ENCODE measurements around the gene ZNF213.

The ZNF213 gene

DNA sequence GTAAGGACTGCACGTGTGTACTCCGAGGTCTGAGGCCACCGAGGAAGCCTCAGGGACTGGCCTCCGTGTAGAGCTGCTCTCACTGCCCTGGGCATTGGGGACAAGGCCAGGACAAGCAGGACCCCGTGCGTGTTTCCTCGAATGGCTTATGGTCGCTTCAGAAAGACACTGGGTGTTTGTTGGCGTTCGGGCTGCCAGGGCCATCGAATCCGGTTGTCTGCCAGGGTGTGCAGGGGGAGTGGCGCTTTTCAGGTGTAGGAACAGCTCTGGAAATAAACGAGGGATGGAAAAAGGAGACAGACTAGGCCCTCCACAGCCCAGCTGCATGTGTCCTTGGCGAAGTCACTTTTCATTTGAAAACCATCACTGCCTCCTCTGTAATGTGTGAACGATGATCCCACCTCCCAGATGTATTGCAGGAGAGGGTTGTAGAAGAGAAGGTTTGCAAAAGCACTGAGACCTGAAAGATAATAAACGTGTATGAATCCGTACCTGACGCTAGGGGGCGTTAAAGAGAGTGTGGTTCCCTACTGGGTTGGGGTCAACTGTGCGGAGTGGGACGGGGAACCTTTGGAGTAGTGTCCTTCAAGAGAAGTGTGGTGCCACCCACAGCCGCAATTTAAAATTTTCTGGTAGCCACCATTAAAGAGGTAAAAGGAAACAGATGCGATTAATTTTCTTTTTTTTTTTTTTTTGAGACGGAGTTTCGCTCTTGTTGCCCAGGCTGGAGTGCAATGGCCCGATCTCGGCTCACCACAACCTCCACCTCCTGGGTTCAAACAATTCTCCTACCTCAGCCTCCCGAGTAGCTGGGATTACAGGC, 33.6 kb upstream of the ZNF213 start:
- DNase-seq (ENCODE audit: low spot score) = peak; percentile 71

DNA sequence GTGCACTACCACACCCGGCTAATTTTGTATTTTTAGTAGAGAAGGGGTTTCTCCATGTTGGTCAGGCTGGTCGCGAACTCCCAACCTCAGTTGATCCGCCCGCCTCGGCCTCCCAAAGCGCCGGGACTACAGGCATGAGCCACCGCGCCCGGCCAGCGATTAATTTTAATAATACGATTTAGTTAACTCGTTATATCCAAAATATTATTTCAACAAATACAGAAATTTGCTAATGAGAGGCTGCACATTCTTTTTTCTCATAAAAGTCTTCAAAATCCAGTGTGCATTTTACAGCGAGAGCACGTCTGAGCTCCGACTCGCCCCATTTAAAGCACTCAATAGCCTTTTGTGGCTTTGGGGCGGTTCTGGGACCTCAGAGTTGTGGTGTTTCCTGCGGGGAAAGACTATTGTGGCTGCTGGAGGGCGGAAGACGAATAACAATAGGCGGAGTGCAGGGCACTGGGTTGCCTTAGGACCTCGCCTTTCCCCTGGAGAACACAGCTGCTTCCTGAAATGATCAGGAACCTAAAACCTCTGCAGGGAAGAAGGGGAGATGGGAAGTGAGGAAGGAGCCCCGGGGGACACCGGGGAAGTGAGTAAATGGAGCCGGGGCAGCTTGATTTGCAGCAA, 32.9 kb upstream of the ZNF213 start:
- peak; percentile 39 for DNase-seq (ENCODE audit: low spot score)

DNA sequence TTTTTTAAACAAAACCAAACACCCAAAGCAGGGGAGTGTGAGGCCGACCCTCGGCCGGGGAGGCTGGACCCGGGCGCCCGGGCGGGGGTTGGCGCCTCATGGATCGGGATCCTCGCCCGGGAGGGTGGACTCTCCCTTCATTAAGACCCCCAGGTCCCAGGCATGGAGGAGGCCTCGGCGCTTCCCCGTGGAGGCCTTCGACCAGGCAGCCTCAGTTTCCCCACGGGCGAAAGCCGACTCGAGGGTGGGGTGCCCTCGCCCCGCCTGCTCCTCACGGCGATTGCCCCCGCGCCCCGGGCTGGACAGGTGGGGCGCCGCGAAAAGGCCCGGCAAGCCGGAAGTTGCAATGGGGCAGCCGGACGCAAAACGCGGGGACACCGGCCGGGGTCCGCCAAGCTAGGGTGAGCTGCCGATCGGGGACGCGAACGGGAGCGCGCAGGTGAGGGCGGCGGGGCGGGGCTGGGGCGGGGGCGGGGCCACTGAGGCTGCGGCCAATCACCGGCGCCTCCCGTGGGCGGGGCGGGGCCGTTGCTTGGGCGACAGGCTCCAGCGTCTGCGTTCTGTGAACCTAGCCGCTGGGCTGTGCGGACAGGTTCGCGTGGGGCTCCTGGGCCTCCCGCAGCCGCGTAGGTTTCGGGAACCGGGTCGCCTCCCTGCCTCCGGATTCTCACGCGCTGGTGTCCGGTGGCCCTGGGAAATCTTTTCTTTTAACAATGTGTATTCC, 28.5 kb upstream of the ZNF213 start:
- peak; percentile 89 for DNase-seq (ENCODE audit: low spot score)

DNA sequence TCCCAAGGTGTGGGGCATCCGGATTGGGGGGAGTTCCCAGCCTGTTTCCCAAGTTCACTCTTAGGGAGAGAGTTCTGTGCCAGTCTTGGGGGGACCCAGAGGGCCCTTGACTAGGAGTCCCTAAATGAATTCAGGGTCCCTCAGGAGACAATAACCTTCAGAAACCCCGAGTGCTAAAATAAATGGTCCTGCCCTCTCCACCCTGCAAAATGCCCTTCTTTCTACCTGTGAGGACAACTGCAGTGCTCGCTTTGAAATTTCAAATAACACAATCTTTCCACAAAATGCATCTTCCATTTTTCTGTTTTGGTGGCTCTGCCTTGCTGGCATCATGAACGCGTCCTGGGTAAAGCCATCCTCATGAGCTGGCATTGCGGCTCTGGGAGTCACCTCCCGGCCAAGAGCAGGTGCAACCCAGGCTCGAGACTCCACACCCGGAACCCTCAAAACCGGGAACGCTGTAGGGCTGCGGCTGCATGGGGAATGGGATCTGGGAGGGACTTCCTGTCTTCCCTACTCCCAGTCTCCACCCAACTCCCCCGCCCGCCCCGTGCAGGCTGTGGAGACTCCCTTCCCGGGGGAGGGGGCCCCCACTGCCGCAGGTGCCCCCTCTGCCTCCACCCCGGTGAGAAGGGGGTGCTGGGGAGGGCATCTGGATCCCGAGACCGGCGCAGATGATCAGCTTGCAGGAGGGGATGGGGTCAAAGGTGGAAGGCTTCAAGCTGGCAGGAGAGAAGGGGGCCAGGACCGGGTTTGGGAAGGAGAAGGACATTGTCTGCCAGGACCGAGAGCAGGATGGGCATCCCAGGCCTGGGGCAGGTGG, 22.6 kb upstream of the ZNF213 start, which contains the start of gene ZNF205:
Gene ZNF205 (plus strand): TSS at position 529 of the 823 bp plus-strand sequence. CDS start 845 bp downstream, outside the sequence.
- DNase-seq (ENCODE audit: low spot score) = no peak

DNA sequence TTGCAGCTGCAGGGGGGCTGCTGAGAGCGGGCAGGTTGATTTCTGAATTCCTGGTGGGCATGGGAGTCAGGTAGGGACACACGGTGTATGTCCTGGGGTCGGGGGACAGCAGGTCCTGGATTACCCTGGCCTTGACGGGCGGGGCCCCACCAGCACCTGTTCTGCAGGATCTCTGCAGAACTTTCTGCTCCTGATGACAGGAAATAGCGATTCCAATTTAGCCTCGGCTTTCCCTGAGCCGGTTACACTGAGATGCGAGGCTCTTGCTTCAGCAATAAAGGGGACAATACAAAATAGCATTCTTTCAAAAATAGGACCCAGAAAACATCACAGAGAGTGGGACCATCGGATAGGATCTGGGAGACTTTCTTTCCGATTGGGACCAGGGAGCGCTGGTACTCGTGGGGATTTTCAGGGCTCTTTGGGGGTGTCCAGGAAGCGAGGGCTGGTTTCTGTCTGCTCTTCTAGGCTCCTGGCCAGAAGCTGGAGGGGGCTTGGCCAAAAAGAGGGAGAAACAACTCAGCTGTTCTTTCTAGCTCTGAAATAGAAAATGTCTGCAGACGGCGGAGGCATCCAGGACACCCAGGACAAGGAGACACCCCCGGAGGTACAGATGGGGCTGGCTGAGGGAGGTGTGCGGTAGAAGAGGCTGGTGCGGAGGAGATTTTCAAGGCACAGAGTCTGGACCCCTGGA, 21.8 kb upstream of the ZNF213 start:
- no peak for DNase-seq (ENCODE audit: low spot score)

DNA sequence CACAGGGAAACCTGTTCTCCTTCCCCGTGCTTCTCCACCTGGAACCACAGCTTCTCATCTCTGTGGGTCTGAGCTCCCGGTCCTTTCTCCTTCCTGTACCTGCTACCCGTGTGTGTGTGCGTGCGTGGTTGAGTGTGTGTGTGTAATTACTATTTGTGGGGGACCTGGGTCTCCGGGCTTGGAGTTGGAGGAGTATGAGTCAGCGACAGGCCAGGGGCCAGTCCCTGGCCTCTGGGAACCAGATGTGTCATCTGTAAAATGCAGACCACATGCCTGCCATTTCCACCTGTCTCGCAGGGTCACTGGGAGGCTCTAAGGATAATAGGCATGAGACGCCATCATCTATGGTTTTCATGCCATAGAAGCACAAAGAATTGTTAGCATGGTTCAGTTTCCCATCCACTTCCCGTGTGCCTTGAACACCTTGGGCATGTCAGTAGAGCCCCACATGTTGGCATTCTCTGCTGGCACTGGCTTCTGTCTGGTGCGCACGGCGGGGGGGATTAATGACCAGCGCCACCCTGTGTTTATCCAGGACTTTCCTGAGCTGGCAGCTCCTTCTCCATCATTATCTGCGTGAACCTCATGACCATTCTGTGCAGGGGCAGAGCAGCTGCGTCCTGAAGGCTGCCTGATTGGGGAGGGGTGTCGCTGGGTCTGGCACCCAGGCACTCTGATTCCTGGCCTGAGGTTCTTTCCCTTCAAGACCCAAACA, 20.9 kb upstream of the ZNF213 start:
- DNase-seq (ENCODE audit: low spot score) = no peak

DNA sequence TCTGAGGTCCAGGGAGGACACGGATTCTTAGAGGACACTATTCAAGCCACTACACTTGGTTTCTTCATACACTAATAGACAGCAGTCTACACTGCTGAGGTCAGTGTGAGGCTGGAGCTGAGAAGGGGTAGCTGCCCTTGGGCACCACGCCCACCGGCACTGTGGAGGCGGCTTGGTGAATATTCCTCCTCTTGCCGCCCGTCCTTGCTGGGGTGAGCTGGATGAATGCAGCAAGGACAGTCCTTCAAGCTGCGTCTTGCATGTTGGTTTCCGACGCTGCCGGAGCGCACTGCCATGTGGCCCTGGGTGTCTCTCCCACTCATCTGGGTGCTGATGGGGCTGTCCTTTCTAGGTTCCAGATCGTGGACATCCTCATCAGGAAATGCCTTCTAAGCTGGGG, 19.8 kb upstream of the ZNF213 start:
- no peak for DNase-seq (ENCODE audit: low spot score)

DNA sequence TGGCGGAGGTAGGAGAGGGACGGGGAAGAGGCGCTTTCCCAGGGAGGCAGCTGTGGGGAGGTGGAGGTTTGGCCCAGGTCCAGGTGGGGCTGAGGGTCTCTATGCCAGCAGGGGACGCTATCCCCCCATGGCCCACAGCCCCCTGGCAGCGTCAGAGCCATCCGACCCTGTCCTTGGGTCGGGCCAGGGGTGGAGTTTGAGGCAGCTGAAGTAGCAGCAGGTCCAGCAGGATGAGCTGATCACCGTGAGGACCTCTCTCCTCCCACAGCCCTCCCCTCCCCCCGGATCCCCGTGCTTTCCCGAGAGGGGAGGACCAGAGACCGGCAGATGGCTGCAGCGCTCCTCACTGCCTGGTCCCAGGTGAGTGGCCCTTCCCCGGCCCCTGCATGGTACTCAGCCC, 19.3 kb upstream of the ZNF213 start:
- DNase-seq (ENCODE audit: low spot score) = no peak

DNA sequence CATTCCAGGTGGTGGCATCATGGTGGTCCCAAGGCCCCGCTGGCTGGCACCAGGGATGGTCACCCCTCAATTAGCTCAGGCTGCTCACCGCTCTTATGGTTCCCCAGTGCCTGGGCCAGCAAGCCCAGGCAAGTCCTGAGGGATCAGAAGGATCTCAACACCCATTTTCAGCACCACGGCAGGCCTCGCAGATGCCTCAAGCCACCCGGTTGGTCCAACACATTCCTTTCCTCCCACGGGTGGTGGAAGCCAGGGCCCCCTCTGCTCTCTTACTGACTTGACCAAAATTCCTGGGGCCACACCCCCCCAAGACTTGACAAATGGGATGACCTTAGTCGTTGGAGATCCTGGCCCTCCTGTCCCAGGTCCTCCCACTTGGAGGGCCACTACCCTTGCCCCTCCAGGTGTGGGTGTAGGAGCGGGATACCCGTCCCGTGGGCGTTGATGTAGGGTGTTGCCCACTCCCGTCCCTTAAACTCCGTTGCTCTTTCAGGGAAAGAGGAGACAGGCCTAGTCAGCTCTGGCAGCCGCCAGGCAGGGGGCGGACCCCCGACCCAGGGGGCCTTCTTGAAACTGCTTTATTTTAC, 16.5 kb upstream of the ZNF213 start:
- no peak for DNase-seq (ENCODE audit: low spot score)

DNA sequence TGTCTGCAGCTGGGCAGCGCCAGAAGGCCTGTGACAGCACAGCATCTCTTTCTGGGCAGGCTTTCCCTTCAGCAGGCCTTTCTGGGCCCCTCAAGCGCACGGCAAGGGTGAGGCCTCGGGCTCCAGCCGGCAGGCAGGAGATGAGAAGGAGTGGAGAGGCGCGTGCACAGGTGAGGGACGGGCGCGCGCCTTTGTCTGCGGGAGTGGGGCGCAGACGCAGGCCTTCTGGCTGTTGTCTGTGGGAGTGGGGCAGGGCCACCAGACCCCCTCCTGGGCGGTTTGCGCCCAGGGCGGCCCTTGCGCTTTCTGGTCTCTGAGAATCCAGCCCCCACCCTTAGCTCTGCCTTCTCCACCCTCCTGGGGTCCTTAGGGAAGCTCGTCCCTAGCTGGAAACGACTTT, 16.0 kb upstream of the ZNF213 start:
- no peak for DNase-seq (ENCODE audit: low spot score)

DNA sequence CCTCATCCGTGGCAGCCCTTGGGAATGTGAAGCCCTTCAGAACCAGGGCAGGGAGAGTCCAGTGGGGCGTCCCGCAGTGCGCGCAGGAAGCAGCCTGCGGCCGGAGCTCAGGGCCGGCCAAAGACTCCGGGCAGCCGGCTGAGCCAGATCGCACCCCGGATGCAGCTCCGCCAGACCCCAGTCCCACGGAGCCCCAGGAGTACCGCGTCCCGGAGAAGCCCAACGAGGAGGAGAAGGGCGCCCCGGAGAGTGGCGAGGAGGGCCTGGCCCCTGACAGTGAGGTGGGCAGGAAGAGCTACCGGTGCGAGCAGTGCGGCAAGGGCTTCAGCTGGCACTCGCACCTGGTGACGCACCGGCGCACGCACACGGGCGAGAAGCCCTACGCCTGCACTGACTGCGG, 15.5 kb upstream of the ZNF213 start:
- no peak for DNase-seq (ENCODE audit: low spot score)

DNA sequence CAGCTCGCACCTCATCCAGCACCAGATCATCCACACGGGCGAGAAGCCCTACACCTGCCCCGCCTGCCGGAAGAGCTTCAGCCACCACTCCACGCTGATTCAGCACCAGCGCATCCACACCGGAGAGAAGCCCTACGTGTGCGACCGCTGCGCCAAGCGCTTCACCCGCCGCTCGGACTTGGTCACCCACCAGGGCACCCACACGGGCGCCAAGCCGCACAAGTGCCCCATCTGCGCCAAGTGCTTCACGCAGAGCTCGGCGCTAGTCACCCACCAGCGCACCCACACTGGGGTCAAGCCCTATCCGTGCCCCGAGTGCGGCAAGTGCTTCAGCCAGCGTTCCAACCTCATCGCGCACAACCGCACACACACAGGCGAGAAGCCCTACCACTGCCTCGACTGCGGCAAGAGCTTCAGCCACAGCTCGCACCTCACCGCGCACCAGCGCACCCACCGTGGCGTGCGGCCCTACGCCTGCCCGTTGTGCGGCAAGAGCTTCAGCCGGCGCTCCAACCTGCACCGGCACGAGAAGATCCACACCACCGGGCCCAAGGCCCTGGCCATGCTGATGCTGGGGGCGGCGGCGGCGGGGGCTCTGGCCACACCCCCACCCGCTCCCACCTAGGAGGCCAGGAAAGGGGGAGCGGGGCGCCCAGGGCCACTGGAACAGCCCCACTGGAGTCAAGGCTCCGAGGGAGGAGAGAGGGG, 15.0 kb upstream of the ZNF213 start:
- no peak for DNase-seq (ENCODE audit: low spot score)

DNA sequence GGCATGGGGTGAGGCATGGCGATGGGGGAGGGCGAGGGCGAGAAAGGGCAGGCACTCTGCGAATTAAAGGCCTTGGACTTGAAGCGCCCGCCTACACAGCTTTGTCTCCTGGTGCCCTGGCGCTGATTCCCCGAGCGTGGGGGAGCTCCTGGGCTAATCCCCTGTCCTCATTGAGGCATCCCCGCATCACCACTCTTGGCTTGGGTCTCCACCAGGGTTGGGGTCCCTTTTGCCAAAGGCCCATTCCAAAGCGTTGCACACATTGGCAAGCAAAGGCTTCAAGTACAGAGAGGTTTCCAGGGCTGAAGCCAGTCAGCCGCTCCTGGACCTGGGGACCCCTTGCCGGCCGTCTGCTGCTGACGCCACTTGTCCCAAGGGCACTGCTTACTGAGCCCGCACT, 14.4 kb upstream of the ZNF213 start:
- DNase-seq (ENCODE audit: low spot score) = no peak

DNA sequence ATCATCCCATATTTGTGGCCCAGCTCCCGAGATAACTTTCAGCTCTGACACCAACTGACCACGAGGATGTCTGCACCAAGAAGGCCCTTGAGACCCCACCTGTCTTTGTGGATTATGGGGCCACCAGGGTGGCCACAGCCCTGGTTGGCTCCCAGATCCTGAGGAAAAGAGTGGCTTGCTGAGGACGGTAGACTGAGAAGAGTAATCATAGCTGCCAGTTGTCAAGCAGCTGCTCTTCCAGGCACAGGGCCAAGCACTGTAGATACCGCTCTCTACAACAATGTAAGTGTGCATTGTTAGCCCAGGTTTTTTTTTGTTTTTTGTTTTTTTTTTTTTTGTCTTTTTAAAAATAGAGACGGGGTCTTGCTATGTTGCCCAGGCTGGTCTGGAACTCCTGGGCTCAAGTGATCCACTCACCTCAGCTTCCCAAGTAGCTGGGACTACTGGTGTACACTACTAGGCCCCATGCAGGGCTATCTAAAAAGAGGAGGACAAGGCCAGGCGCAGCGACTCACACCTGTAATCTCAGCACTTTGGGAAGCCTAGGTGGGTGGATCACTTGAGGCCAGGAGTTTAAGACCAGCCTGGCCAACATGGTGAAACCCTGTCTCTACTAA, 12.9 kb upstream of the ZNF213 start:
- no peak for DNase-seq (ENCODE audit: low spot score)

DNA sequence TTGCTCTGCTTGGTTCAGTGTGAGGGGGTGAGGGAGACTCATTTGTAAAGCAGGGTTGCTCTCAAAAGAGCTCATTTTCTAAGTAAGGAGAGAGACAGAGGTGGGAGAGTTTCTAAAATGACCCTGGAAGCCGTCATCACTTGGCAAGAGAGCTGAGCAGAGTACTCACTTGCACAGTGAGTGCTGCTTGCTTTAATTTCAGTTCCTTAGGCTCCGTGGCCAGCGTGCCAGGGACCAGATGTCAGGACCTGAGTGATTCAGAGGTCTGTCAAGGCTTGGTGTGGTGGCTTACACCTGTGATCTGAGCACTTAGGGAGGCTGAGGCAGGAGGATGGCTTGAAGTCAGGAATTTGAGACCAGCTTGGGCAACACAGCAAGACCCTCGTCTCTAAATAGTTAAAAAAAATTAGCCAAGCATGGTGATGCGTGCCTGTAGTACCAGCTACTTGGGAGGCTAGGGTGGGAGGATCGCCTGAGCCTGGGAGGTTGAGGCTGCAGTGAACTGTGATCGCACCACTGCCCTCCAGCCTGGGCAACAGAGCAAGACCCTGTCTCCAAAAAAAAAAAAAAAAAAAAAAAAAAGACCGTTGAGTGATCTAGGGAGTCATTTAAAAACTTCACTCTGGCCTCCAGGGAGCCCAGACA, 11.8 kb upstream of the ZNF213 start:
- no peak for DNase-seq (ENCODE audit: low spot score)

DNA sequence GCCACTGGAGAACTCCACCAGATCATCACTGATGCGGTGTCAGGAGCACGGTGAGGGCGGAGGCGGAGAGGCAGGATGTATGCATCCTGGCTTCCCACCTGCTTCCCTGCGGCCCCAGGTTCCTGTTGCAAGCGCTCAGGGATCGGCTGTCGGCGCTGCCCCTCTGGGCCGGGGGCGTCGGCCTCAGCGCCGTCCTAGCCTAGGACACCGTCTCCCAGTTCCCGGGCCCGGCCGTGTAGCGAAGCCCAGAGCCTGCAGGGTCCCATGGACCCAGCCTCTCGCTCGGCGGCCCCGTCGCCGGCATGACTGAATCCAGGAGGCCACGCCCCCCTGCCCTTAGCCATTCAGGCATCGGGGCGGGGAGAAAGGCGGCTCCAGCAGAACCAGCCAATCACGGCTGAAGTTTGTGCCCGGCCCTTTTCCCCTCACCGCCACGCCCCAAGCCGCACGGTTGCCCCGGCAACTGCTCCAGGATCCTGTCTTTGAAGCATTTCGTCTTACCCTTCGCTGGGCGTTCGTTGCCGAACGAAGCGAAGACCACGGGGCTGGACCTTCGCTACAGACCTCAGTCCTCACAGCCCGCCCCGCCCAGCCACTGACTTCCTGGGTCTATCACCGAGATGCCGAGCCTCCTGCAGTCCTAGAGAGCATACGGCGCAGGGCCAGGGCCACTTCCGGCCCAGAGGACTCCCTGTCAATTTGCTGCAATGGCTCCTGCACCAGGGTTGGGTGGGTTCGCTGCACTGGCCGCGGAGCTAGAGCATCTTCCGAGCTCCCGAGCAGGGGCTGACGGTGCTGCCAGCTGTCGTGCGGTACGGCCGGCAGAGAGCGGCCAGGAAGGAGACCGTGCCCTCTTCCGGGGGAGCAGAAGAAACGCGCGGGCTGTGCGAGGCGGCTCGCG, 10.6 kb upstream of the ZNF213 start:
- peak; percentile 96 for DNase-seq (ENCODE audit: low spot score)

DNA sequence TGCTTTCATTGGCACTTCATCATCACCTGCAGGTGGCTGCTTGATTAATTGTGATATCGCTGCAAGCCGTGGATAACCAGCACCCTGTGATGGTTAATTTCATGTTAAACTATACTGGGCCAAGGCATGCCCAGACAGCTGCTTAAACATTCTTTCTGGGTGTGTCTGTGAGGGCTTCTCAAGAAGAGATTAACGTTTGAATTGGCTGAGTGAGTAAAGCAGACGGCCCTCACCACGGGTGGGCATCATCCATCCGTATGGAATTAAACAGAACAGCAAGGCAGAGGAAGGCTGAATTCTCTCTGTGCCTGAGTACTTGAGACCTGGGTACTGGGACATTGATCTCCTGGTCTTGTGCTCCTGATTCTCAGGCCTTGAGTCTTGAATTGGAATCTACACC, 7.1 kb upstream of the ZNF213 start:
- DNase-seq (ENCODE audit: low spot score) = no peak

Measured in CD4-positive, alpha-beta T cell treated with Interleukin-2 at 100 ng/mL for 4 hours (primary cell).